Dermis microvascular lymphatic vessel endothelial cell (primary cell): ENCODE results near the gene ECEL1. TPM values are rescaled to one million over a fixed set of nuclear protein-coding genes. Genes with fewer than 3 reads are reported as not detected.
"Not testable (repeated sequence)": the region's sequence is repeated elsewhere in the genome, so short reads cannot be mapped to it uniquely, and the experiment has no call there.

Source experiments
- DNase-seq, 2 donors: peaks; one replicate each; pipeline versions ENCODE4 v3.0.0 to v3.0.0-alpha.2; 2010; ENCODE audit warnings: low read depth in 2 of 2
- total RNA-seq: library from RNA; depleted of rRNA; stranded (reverse); fragments of >200 nt; gene quantifications from 2 replicates; pipeline ENCODE4 v1.2.1, GENCODE V29; 2014

ECEL1 gene, protein sequence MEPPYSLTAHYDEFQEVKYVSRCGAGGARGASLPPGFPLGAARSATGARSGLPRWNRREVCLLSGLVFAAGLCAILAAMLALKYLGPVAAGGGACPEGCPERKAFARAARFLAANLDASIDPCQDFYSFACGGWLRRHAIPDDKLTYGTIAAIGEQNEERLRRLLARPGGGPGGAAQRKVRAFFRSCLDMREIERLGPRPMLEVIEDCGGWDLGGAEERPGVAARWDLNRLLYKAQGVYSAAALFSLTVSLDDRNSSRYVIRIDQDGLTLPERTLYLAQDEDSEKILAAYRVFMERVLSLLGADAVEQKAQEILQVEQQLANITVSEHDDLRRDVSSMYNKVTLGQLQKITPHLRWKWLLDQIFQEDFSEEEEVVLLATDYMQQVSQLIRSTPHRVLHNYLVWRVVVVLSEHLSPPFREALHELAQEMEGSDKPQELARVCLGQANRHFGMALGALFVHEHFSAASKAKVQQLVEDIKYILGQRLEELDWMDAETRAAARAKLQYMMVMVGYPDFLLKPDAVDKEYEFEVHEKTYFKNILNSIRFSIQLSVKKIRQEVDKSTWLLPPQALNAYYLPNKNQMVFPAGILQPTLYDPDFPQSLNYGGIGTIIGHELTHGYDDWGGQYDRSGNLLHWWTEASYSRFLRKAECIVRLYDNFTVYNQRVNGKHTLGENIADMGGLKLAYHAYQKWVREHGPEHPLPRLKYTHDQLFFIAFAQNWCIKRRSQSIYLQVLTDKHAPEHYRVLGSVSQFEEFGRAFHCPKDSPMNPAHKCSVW
- under 0.01 TPM in 1 of 2 replicates, not detected in the other for total RNA-seq

DNA sequence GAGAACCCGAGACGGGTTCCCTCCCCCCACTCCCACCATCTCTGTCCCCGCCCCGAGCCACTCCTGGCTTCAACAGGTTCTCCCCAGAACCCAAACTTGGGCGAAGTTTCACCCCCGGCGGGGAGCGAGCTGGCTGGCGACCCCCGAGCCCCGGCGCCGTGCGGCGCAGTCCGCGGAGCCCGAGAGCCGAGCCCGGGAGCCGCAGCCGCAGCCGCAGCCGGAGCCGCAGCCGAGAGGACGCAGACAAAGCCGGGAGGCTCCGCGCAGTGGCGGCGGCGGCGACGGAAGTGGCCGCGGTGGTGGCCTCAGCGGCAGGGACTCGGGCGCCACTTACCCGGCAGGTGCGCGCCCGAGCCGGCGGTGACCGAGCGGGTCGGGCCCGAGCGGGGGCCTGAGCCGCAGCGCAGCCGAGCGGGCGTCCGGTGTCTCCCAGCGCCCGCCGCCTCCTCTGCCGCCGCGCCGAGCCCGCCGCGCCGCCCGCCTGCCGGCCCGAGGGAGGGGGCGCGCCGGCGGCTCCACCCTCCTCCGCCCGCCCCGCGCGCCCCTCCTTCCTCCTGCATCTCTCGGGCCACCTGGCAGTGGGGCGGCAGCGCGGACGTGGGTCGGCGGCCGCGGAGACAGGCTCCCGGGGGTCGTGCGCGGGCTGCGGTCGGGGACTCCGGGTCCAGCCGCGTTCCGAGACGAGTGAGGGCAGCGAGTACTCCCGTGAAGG, at the start of gene ECEL1:
TSS of gene ECEL1 (minus strand) at position 450 of the 712 bp plus-strand sequence. CDS start 1,181 bp downstream, outside the sequence.
- no peak for DNase-seq

DNA sequence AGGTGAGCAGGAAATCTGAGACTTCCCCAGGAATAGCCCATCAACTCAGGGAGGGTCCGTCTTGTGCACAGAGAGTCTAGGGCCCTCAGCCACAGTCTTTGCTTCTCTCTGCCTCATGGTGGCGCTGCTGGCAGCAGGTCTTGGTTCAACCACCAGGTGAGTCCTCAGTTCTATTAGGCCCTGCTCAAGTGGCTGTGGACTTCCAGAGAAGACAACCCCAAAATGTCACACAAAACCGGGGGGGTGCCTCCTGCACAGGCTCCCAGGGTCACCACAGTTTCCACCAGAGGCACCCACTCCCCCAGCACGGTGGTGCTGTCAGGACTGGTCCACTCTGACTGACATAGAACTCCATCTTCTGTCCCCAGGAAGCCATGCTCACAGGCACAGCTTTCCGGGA, 49.4 kb upstream of the ECEL1 start:
- peak in 1 of 2 donors; percentile 5 for DNase-seq

- DNase-seq = no peak
Observed at GRCh38 chr2:232535761-232536530, 48.3 kb upstream of the ECEL1 start.

DNA sequence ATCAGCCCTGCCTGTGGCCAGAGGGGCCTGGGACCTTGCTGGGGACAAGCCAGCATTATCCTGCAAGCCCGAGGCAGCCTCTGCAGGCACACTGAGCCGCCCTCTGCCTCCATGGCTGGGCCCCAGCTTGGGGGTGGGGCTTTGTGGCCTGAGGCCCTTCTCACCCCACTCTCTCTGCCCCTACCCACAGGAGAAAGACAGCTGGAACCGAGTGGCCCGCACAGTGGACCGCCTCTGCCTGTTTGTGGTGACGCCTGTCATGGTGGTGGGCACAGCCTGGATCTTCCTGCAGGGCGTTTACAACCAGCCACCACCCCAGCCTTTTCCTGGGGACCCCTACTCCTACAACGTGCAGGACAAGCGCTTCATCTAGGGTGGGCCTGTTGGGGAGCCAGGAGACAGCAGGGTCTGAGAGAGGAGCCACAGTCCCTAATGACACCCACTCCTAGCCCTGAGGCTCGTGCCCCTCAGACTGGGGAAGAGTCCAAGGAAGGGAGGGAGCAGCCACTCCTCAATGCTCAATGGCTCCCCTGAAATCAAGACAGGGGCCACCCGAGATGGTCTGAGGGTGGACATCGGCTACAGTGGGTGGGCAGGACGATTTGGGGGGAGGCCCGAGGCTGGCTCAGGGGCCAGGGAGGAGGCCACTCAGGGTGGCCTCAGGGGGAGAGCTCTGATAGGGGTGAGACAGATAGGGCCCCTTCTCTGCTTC, 47.5 kb upstream of the ECEL1 start:
- DNase-seq = no peak

GRCh38 chr2:232533944-232534710, 46.5 kb upstream of the ECEL1 start:
- DNase-seq = no peak

DNA sequence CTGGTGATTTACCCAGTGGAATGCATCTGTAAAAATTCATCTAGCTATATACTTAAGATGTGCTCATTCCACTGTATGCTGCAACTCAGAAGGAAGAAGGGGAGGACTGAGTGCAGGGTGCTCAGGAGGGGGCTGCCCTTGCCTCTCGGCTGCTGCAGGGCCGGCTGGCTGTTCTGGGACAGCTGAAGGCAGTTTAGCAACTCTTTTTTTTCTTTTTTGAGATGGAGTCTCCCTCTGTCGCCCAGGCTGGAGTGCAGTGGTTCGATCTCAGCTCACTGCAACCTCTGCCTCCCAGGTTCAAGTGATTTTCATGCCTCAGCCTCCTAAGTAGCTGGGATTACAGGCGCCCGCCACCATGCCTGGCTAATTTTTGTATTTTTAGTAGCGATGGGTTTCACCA, 45.2 kb upstream of the ECEL1 start:
- not testable (repeated sequence) for DNase-seq

- DNase-seq = no peak
Observed at GRCh38 chr2:232532419-232532818, 44.8 kb upstream of the ECEL1 start.

DNA sequence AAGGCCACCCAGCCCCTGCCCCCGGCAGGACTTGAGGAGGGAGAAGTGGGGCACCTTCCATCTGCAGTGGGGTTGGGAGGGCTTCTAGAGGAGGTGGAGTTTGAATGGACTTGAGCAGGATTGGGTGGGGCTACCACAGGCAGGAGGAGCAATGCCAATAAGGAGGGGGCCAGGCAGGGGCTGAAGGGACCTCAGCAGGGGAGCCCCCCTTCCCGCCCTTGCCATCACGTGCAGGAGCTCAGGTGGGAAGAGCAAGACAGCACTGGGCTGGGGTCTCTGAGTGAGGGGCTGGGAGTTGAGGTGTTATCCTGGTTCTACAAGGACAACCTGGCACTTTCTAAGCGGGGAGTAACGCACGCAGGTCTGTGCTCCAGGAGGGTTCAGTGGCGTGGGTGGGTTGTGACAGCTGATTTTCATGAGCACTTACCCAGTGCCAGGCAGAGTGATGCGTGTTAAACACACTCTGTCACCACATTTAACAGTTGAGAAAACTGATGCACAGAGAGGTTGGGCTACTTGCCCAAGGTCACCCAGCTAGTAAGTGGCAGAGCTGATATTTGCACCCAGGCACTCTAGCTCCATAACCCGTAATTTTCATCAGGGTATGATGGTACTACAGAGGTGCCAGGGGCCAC, 43.1 kb upstream of the ECEL1 start:
- DNase-seq = no peak

GRCh38 chr2:232529806-232530547, 42.3 kb upstream of the ECEL1 start:
- no peak for DNase-seq

GRCh38 chr2:232528746-232529460, 41.3 kb upstream of the ECEL1 start:
- peak in 1 of 2 donors; percentile 13 for DNase-seq

- DNase-seq = no peak
Observed at GRCh38 chr2:232527905-232528470, 40.4 kb upstream of the ECEL1 start.

DNA sequence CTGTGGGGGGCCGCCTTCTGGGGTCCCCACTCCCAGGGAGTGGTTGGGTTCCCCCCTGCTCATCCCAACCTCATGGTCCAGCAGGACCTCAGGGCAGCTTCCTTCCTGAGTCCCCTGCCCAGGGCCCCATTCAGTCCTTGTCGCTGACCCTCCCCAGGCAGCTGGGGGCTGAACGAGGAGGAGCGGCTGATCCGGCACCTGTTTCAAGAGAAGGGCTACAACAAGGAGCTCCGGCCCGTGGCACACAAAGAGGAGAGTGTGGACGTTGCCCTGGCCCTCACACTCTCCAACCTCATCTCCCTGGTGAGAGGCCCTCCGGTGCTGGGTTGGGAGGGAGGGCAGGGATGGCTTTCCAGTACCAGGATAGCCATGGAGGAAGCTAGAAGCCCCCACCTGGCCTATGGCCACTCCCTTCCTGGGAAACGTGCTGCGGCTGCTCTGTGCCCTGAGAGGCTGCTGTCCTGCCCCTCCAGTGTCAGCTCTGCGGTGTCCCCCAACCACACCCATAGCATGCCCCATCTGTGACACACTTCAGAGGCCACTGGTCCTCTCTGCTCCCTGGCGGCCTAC, 38.8 kb upstream of the ECEL1 start:
- no peak for DNase-seq

- no peak for DNase-seq
Observed at GRCh38 chr2:232525791-232526371, 38.2 kb upstream of the ECEL1 start, which contains the start of gene CHRND. Gene CHRND, plus strand, starts transcription at chr2:232526160. Its CDS starts 56 bp downstream, at chr2:232526216.

GRCh38 chr2:232525199-232525598, 37.6 kb upstream of the ECEL1 start:
- no peak for DNase-seq

- DNase-seq = no peak
Observed at GRCh38 chr2:232524771-232525170, 37.1 kb upstream of the ECEL1 start.

GRCh38 chr2:232523682-232524597, 36.3 kb upstream of the ECEL1 start:
- peak in 1 of 2 donors; percentile 37 for DNase-seq
